ENCODE measurements around the gene PA2G4.

The PA2G4 gene

DNA sequence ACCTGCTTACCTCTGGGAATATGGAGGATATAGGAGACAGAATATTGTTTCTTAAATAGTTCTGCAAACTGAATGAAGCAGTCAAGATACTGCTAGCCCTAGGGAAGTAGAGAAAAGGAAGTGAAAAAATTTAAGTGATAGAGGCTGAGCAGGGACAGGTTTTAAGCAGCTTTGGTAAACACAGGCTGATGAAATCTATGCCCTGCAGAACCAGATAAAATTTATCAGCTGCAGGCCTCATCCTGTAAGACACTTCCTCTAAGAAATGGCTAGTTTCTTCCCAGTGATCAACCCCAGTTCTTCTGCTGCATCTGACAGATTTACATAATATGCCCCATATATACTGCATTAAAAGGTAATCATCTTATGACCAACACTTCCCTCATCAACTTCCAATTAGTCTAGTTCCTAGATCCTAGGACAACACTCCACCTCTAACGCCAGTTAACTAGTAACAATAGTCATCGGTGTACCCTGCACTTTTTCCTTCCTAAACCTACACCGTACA is 22.4 kb downstream of the PA2G4 start:
- H3K36me3 ChIP-seq = peaks cover 16 to 43% (median 27%) of the 10 kb centered on the region in 11 experiments
- peaks cover 45 to 80% (median 68%) of the 10 kb centered on the region in 10 experiments for H3K4me1 ChIP-seq
- peak overlapping the region; percentile 59 to 89 (median 71); a peak in 21 of 22 replicates for H3K27ac ChIP-seq
- H3K9ac ChIP-seq = peak overlapping the region; percentile 54 to 96 (median 71); a peak in 20 of 22 replicates
- no peaks in the 10 kb centered on the region for H3K27me3 ChIP-seq
- H3K4me3 ChIP-seq = peak overlapping the region; percentile 40 to 98 (median 52); a peak in 15 of 20 replicates
- no peaks in the 10 kb centered on the region for H3K9me3 ChIP-seq (replicated peaks in 1 of 11)
- H4K20me1 ChIP-seq = peaks cover 0 to 21% (median 0%) of the 10 kb centered on the region in 11 experiments; a peak in 6 of 22 replicates
- TF ChIP-seq Cebpa-rat (IDR thresholded peaks at IDR 0.05) = no peak
- H3K4me2 ChIP-seq = peak overlapping the region; percentile 82 to 98 (median 92)

- Histone ChIP-seq H3K9me3 (replicated peaks in 1 of 11) (no peaks in the 10 kb centered on the region), H3K27me3 (no peaks in the 10 kb centered on the region), H4K20me1 (peaks cover 0 to 21% (median 0%) of the 10 kb centered on the region in 11 experiments; a peak in 6 of 22 replicates), H3K9ac (peak overlapping the region; percentile 47 to 96 (median 71); a peak in 21 of 22 replicates), H3K4me2 (peak overlapping the region; percentile 82 to 98 (median 92)), H3K4me3 (peak overlapping the region; percentile 40 to 98 (median 52)), H3K27ac (peak overlapping the region; percentile 15 to 89 (median 71); a peak in 20 of 22 replicates), H3K36me3 (peaks cover 23 to 43% (median 29%) of the 10 kb centered on the region in 11 experiments), H3K4me1 (peaks cover 45 to 78% (median 66%) of the 10 kb centered on the region in 10 experiments)
- TF ChIP-seq Cebpa-rat (IDR thresholded peaks at IDR 0.05) = no peak
Observed at GRCh38 chr12:56127485-56127887, 23.1 kb downstream of the PA2G4 start.

GRCh38 chr12:56127888-56128669 is 23.7 kb downstream of the PA2G4 start, which contains the start of gene ESYT1:
Gene ESYT1, plus strand, starts transcription at chr12:56128267. Its CDS starts 53 bp downstream, at chr12:56128320.
- TF ChIP-seq Cebpa-rat (IDR thresholded peaks at IDR 0.05) = no peak
- Histone ChIP-seq H4K20me1 (peaks cover 0 to 21% (median 0%) of the 10 kb centered on the region in 11 experiments; a peak in 6 of 22 replicates), H3K36me3 (peaks cover 29 to 43% (median 29%) of the 10 kb centered on the region in 11 experiments), H3K27me3 (no peaks in the 10 kb centered on the region), H3K9me3 (replicated peaks in 1 of 11) (no peaks in the 10 kb centered on the region), H3K27ac (peak within 1 kb of the TSS; percentile 69 to 95 (median 89)), H3K4me3 (peak within 1 kb of the TSS; percentile 76 to 98 (median 90)), H3K4me2 (peak within 1 kb of the TSS; percentile 88 to 100 (median 96)), H3K9ac (peak within 1 kb of the TSS; percentile 85 to 96 (median 90)), H3K4me1 (peaks cover 45 to 72% (median 64%) of the 10 kb centered on the region in 10 experiments)

DNA sequence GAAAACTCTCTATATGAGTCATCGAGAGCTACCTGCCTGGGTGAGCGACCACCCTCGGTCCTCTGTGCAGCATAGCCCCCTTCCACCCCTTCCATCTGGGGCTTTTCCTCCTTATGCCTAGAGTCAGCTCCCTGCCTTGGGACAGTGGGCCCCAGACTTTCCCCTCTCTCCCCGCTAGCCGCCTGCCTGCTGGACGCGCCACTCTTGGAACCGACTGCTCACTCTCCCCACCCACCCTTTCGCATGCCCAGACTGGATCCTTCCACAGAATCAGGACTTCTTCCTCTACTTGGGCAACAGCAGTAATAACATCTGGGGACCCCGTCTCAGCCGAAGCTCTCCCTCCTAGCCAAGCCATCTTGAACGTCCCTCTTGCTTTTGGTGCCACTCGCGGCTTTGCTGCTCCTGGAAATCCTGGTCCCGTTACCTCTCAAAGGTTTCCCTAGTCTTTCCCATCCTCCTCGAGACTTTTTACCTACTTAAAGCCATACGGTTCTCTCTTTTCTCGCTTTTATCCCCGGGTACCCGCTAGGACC is 24.4 kb downstream of the PA2G4 start:
- Histone ChIP-seq H3K27me3 (no peaks in the 10 kb centered on the region), H3K4me1 (peaks cover 45 to 65% (median 59%) of the 10 kb centered on the region in 10 experiments), H3K4me2 (peak overlapping the region; percentile 83 to 100 (median 96)), H3K4me3 (peak overlapping the region; percentile 76 to 98 (median 90)), H4K20me1 (peaks cover 0 to 21% (median 3%) of the 10 kb centered on the region in 11 experiments; a peak in 7 of 22 replicates), H3K9ac (peak overlapping the region; percentile 85 to 96 (median 90)), H3K9me3 (replicated peaks in 1 of 11) (no peaks in the 10 kb centered on the region), H3K36me3 (peaks cover 36 to 44% (median 36%) of the 10 kb centered on the region in 11 experiments), H3K27ac (peak overlapping the region; percentile 69 to 95 (median 87))
- no peak for TF ChIP-seq Cebpa-rat (IDR thresholded peaks at IDR 0.05)

DNA sequence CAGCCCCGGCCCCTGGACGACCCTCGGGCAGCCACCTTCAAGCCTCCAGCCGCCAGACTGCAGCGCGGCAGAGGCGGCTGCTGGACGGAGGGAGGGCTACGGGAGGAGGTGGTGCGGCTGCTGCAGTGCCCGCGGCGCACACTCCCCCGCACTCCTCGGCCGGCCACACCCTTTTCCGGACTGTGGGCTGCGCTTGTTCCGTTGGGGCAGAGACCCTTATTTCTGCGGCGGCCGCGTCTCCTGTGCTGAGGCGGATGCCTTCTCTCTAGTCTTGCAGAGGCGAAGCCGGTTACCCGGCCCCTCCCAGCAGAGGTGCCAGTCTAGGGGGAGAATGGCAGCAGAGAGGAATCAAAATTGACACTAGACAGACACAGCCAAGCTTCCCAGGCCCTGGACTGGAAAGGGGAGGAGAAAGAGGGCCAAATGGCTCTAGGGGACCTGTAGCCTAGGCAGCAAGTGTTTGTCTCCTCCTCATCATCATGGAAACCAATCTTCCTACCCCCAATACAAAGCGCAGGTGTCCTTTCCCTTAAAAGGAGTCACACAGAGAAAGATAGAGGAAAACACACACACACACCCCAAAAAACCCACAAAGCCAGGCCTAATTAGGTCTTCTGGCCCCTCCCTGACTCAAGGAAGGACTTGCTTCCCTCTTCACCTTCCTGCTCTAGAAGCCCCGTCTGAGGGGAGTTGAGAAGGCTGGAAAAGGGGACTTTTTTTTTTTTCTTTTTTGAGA is 25.0 kb downstream of the PA2G4 start:
- Histone ChIP-seq H3K27ac (peak overlapping the region; percentile 69 to 95 (median 87)), H3K9ac (peak overlapping the region; percentile 85 to 96 (median 90)), H3K9me3 (replicated peaks in 1 of 11) (no peaks in the 10 kb centered on the region), H3K4me2 (peak overlapping the region; percentile 83 to 100 (median 96)), H4K20me1 (peaks cover 0 to 24% (median 3%) of the 10 kb centered on the region in 11 experiments; a peak in 7 of 22 replicates), H3K4me3 (peak overlapping the region; percentile 76 to 98 (median 90)), H3K36me3 (peaks cover 42 to 45% (median 42%) of the 10 kb centered on the region in 11 experiments), H3K27me3 (no peaks in the 10 kb centered on the region), H3K4me1 (peaks cover 45 to 59% (median 53%) of the 10 kb centered on the region in 10 experiments)
- no peak for TF ChIP-seq Cebpa-rat (IDR thresholded peaks at IDR 0.05)

DNA sequence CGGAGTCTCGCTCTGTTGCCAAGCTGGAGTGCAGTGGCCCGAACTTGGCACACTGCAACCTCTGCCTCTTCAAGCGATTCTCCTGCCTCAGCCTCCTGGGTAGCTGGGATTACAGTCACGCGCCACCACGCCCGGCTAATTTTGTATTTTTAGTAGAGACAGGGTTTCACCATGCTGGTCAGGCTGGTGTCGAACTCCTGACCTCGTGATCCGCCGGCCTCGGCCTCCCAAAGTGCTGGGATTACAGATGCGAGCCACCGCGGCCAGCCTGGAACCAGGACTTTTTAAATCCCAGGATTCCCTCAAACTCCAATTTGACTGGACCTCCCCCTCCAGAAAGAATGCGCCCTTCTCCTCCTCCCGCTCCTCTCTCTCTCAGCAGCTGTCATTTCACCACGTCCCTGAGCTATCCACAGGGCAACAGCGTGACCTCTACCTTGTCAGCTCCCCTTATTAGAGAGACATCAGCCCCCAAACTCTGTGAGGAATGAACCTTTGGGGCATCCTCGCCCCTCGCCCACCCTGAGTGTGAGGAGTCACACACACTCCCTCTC is 25.7 kb downstream of the PA2G4 start:
- H3K9me3 ChIP-seq (replicated peaks in 1 of 11) = no peaks in the 10 kb centered on the region
- H3K27me3 ChIP-seq = no peaks in the 10 kb centered on the region
- peaks cover 48 to 51% (median 48%) of the 10 kb centered on the region in 11 experiments for H3K36me3 ChIP-seq
- H3K4me2 ChIP-seq = peak overlapping the region; percentile 83 to 100 (median 96)
- no peak for TF ChIP-seq Cebpa-rat (IDR thresholded peaks at IDR 0.05)
- H4K20me1 ChIP-seq = peaks cover 0 to 24% (median 3%) of the 10 kb centered on the region in 11 experiments; a peak in 7 of 22 replicates
- H3K4me1 ChIP-seq = peaks cover 42 to 57% (median 48%) of the 10 kb centered on the region in 10 experiments
- peak overlapping the region; percentile 85 to 96 (median 90) for H3K9ac ChIP-seq
- peak overlapping the region; percentile 76 to 98 (median 90) for H3K4me3 ChIP-seq
- peak overlapping the region; percentile 69 to 95 (median 87) for H3K27ac ChIP-seq

DNA sequence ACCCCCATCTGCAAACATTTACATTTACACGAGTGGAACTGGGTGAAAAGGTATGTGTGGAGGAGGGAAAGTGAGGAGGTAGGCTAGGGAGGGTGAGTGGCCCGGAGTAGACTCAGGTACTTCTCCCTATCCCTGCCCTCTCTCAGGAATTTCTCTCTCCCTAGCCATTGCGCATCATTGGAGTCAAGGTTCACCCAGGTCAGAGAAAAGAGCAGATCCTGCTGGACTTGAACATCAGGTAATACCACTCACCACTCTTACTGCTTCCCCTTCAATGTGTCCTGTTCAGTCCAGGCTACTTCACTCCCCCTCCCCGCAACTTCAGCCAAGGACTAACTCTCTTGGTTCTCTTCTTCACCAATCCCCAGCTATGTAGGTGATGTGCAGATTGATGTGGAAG is 26.5 kb downstream of the PA2G4 start:
- H3K4me3 ChIP-seq = peak overlapping the region; percentile 76 to 98 (median 90); a peak in 18 of 20 replicates
- peak overlapping the region; percentile 85 to 96 (median 90); a peak in 21 of 22 replicates for H3K9ac ChIP-seq
- no peaks in the 10 kb centered on the region for H3K27me3 ChIP-seq
- peak overlapping the region in 10 of 11 experiments; percentile 79 to 95 (median 88); a peak in 19 of 22 replicates for H3K27ac ChIP-seq
- peak overlapping the region; percentile 83 to 100 (median 96) for H3K4me2 ChIP-seq
- H4K20me1 ChIP-seq = peaks cover 0 to 24% (median 3%) of the 10 kb centered on the region in 11 experiments; a peak in 7 of 22 replicates
- no peaks in the 10 kb centered on the region for H3K9me3 ChIP-seq (replicated peaks in 1 of 11)
- H3K4me1 ChIP-seq = peaks cover 34 to 48% (median 40%) of the 10 kb centered on the region in 10 experiments
- no peak for TF ChIP-seq Cebpa-rat (IDR thresholded peaks at IDR 0.05)
- H3K36me3 ChIP-seq = peaks cover 56 to 58% (median 57%) of the 10 kb centered on the region in 11 experiments

GRCh38 chr12:56134897-56135296 is 30.5 kb downstream of the PA2G4 start:
- Histone ChIP-seq H3K36me3 (peaks cover 97 to 98% (median 97%) of the 10 kb centered on the region in 11 experiments), H3K9me3 (replicated peaks in 1 of 11) (no peaks in the 10 kb centered on the region), H4K20me1 (peaks cover 0 to 29% (median 3%) of the 10 kb centered on the region in 11 experiments; a peak in 6 of 22 replicates), H3K27me3 (no peaks in the 10 kb centered on the region), H3K9ac (no peak overlapping the region), H3K27ac (no peak overlapping the region), H3K4me1 (peaks cover 10 to 24% (median 19%) of the 10 kb centered on the region in 10 experiments), H3K4me2 (no peak overlapping the region), H3K4me3 (no peak overlapping the region)
- TF ChIP-seq Cebpa-rat (IDR thresholded peaks at IDR 0.05) = no peak

Measured in BLaER1 treated with 17β-estradiol and CSF1 and Interleukin-3, amounts not matched to agents 10 nM and 100 nM (cell line).